Esophagus squamous epithelium (tissue), 4 donors: ENCODE data around the gene RNF144A. TPM values are rescaled to one million over a fixed set of nuclear protein-coding genes. Genes with fewer than 3 reads are reported as not detected.

Source experiments
- total RNA-seq, 4 donors: library from RNA; depleted of rRNA; stranded (reverse); fragments of >200 nt; gene quantifications; one replicate each; pipeline ENCODE4 v1.1.0, GENCODE V29; 2016

RNF144A gene
- total RNA-seq, 4 donors from 2014 or later = 6.2 to 11.6 (median 8.2) TPM

Other genes with a start within 250 kb of the RNF144A start
- 1 to 10 TPM in 3 of 4 donors, under 1 TPM in 1; 0.53 to 4.9 (median 1.7) TPM for gene CMPK2, start 51.5 kb upstream of the RNF144A start, total RNA-seq
- 1 to 10 TPM in 2 of 4 donors, under 1 TPM in 2; 0.15 to 4.3 (median 0.66) TPM for gene RSAD2, start 39.6 kb upstream of the RNF144A start, total RNA-seq